ENCODE results near the gene SLC11A2.

GRCh38 chr12:51005030-51005429, 21.2 kb downstream of the SLC11A2 start:
- TF ChIP-seq CREB1 (IDR thresholded peaks at IDR 0.05) (no peak), JUN (IDR thresholded peaks at IDR 0.05; ENCODE audit: low read depth, low read length) (no peak), POLR2A (IDR thresholded peaks at IDR 0.05; ENCODE audit: control extremely low read depth in 1 of 2, low read depth in 2 of 2, low read length in 2 of 2) (no peak), EZH2 (IDR thresholded peaks at IDR 0.05; ENCODE audit: low read depth, low read length, severe bottlenecking) (no peak), SP1 (IDR thresholded peaks at IDR 0.05; ENCODE audit: low read depth, low read length) (no peak), CTCF (IDR thresholded peaks at IDR 0.05; ENCODE audit: control extremely low read depth in 1 of 3, insufficient read depth in 1 of 3, low read depth in 1 of 3, low read length in 3 of 3) (no peak), JUND (IDR thresholded peaks at IDR 0.05; ENCODE audit: low read length) (no peak), MAFK (IDR thresholded peaks at IDR 0.05; ENCODE audit: low read depth, low read length) (no peak), POLR2AphosphoS5 (IDR thresholded peaks at IDR 0.05; ENCODE audit: low read depth, low read length) (no peak), TCF12 (IDR thresholded peaks at IDR 0.05; ENCODE audit: low read depth, low read length) (no peak), SIN3A (conservative IDR thresholded peaks at IDR 0.05 in 1 of 2, IDR thresholded peaks at IDR 0.05 in 1 of 2; ENCODE audit: low read depth in 1 of 2, low read length in 2 of 2) (no peak), MAX (IDR thresholded peaks at IDR 0.05) (no peak), EP300 (IDR thresholded peaks at IDR 0.05; ENCODE audit: borderline replicate concordance in 1 of 2, low read depth in 2 of 2, low read length in 2 of 2) (no peak)

All from H1 (cell line).